HCT116 (cell line): ENCODE data around the gene USP32. TPM values are rescaled to one million over a fixed set of nuclear protein-coding genes. Genes with fewer than 3 reads are reported as not detected.
"Not testable (repeated sequence)": the region's sequence is repeated elsewhere in the genome, so short reads cannot be mapped to it uniquely, and the experiment has no call there.

Source experiments
- ATAC-seq: fragments of 200-7000 bp; cut with Tn5 transposase; 2 replicates; pipeline ENCODE4 v1.9.1; 2020; ENCODE audit warnings: mild to moderate bottlenecking, moderate library complexity
- BruUV-seq: library from RNA; stranded (reverse); fragments of 400-500 nt; replicated peaks from 2 replicates; lab custom pipeline; 2021; lab: Mats Ljungman, UMichigan
- CTCF ChIA-PET: fragments of 300-600 bp; sonication (Branson Sonifier 250); formaldehyde crosslinking; loops from one replicate; lab custom pipeline; 2021; ENCODE audit warnings: antibody characterized with exemption; lab: Charles Lee
- POLR2A ChIA-PET: fragments of 300-600, 350-600 bp; sonication (Branson Sonifier 250); formaldehyde crosslinking; loops from one replicate; lab custom pipeline; 2021; ENCODE audit warnings: antibody characterized with exemption; lab: Charles Lee
- RAD21 ChIA-PET, 2 experiments: fragments of 300-600 bp; sonication (Branson Sonifier 250); formaldehyde crosslinking; loops; one replicate each; lab custom pipeline; 2023; ENCODE audit warnings: low total read pairs in 2 of 2; ENCODE audit not compliant: uncharacterized antibody in 2 of 2, unreplicated experiment in 2 of 2, low non-redundant PET in 1 of 2; lab: Charles Lee
- DNase-seq: peaks from one replicate; pipeline ENCODE4 v3.0.0-alpha.2; 2010; ENCODE audit warnings: low read depth, low spot score
- H2AFZ ChIP-seq: fragments of 200-600 bp; shearing (Covaris generic), sonication (generic); 2 replicates; pipeline ENCODE4 v1.6.1; 2017; ENCODE audit warnings: low read depth, mixed run types, mixed read lengths, antibody characterized with exemption, low read length; ENCODE audit not compliant: poor library complexity, severe bottlenecking
- H3K27ac ChIP-seq: 2 replicates; pipeline ENCODE4 v1.5.1; 2012; ENCODE audit warnings: low read depth, low read length
- H3K27me3 ChIP-seq: fragments of 200-600 bp; sonication (generic); 2 replicates; pipeline ENCODE4 v1.6.1; 2016; ENCODE audit warnings: mixed run types, low read length, mixed read lengths; ENCODE audit not compliant: insufficient read depth
- H3K36me3 ChIP-seq, 2 experiments: fragments of 200-500 bp in 1 of 2; fragments of 200-600 bp in 1 of 2; sonication (Bioruptor generic) in 1 of 2; sonication (generic) in 1 of 2; 2 replicates each; pipeline versions ENCODE4 v1.5.1 to v1.6.1; 2014 to 2016; ENCODE audit warnings: low read length in 2 of 2, inconsistent platforms in 1 of 2, mixed read lengths in 1 of 2, mixed run types in 1 of 2; ENCODE audit not compliant: insufficient read depth in 2 of 2, control insufficient read depth in 1 of 2
- H3K4me1 ChIP-seq, 2 experiments: fragments of 200-600 bp in 1 of 2; sonication (generic) in 1 of 2; 2 replicates each; pipeline versions ENCODE4 v1.5.1 to v1.6.1; 2012 to 2017; ENCODE audit warnings: low read length in 2 of 2, inconsistent platforms in 1 of 2, mild to moderate bottlenecking in 1 of 2, mixed read lengths in 1 of 2, mixed run types in 1 of 2, moderate library complexity in 1 of 2; ENCODE audit not compliant: insufficient read depth in 2 of 2, control insufficient read depth in 1 of 2
- H3K4me2 ChIP-seq: fragments of 200-600 bp; sonication (generic); 2 replicates; pipeline ENCODE4 v1.6.1; 2017; ENCODE audit warnings: mixed run types, low read length, mixed read lengths
- H3K4me3 ChIP-seq, 2 experiments: fragments of 200-600 bp in 1 of 2; sonication (generic) in 1 of 2; replicated peaks in 1 of 2; 2 replicates each; pipeline ENCODE4 v1.5.1; 2011 to 2016; ENCODE audit warnings: low read length in 2 of 2, control low read depth in 1 of 2, low read depth in 1 of 2, mild to moderate bottlenecking in 1 of 2, mixed read lengths in 1 of 2, mixed run types in 1 of 2
- H3K79me2 ChIP-seq: fragments of 200-600 bp; sonication (generic); 2 replicates; pipeline ENCODE4 v1.6.1; 2017; ENCODE audit warnings: mild to moderate bottlenecking, mixed run types, low read length, moderate library complexity, mixed read lengths; ENCODE audit not compliant: insufficient read depth
- H3K9ac ChIP-seq: fragments of 200-600 bp; sonication (generic); 2 replicates; pipeline ENCODE4 v1.6.1; 2016; ENCODE audit warnings: low read length, mixed read lengths
- H3K9me2 ChIP-seq: fragments of 200-600 bp; sonication (generic), shearing (Covaris generic); 2 replicates; pipeline ENCODE4 v1.6.1; 2017; ENCODE audit warnings: mixed run types, mild to moderate bottlenecking, moderate library complexity; ENCODE audit not compliant: insufficient read depth
- H3K9me3 ChIP-seq, 2 experiments: fragments of 200-500 bp in 1 of 2; fragments of 200-600 bp in 1 of 2; sonication (Bioruptor generic) in 1 of 2; sonication (generic) in 1 of 2; 2 replicates each; pipeline ENCODE4 v1.6.1; 2014 to 2017; ENCODE audit warnings: low read length in 2 of 2, mixed read lengths in 2 of 2, inconsistent platforms in 1 of 2, low read depth in 1 of 2, mild to moderate bottlenecking in 1 of 2, mixed run types in 1 of 2, moderate library complexity in 1 of 2; ENCODE audit not compliant: control insufficient read depth in 1 of 2, insufficient read depth in 1 of 2
- H4K20me1 ChIP-seq: fragments of 200-600 bp; sonication (generic), shearing (Covaris generic); 2 replicates; pipeline ENCODE4 v1.6.1; 2017; ENCODE audit warnings: mixed run types, mild to moderate bottlenecking, moderate library complexity; ENCODE audit not compliant: insufficient read depth
- CTCF ChIP-seq, 3 experiments: fragments of 200-600 bp in 1 of 3; sonication (generic) in 1 of 3; IDR thresholded peaks in 2 of 3; conservative IDR thresholded peaks in 1 of 3; 2 replicates each; pipeline ENCODE4 v1.5.1; 2012 to 2017; ENCODE audit warnings: low read depth in 2 of 3, low read length in 2 of 3, antibody characterized with exemption in 1 of 3, borderline replicate concordance in 1 of 3, control low read depth in 1 of 3, mild to moderate bottlenecking in 1 of 3, mixed read lengths in 1 of 3, mixed run types in 1 of 3, moderate library complexity in 1 of 3; ENCODE audit not compliant: insufficient read depth in 1 of 3
- ELF1 ChIP-seq: IDR thresholded peaks from 2 replicates; pipeline ENCODE4 v1.6.1; 2012; ENCODE audit warnings: low read depth, borderline replicate concordance
- FOSL1 ChIP-seq: IDR thresholded peaks from 2 replicates; pipeline ENCODE4 v1.6.1; 2012; ENCODE audit warnings: low read depth
- RAD21 ChIP-seq: IDR thresholded peaks from 2 replicates; pipeline ENCODE4 v1.6.1; 2012; ENCODE audit warnings: low read depth, mild to moderate bottlenecking
- SP1 ChIP-seq: IDR thresholded peaks from 2 replicates; pipeline ENCODE4 v1.6.1; 2012; ENCODE audit warnings: low read depth
- intact Hi-C: fragments of 100-400 bp; cut with micrococcal nuclease; formaldehyde crosslinking; loops from 2 replicates; pipeline ENCODE4 v1.10.0; 2022
- total RNA-seq: library from RNA; stranded (reverse); gene quantifications from one replicate; pipeline ENCODE4 v1.2.1, GENCODE V29; 2021; ENCODE audit not compliant: unreplicated experiment

The USP32 gene
- total RNA-seq, 1 experiment from 2014 or later, result 67.0 TPM

GRCh38 chr17:60335289-60335688 lies 56.6 kb downstream of the USP32 start:
- H2AFZ ChIP-seq, result no peak overlapping the region
- ChIA-PET RAD21 (no interaction called here), CTCF (no interaction called here), POLR2A (no interaction called here)
- no peak for ATAC-seq
- H3K27me3 ChIP-seq, result no peaks in the 10 kb centered on the region
- no peaks in the 10 kb centered on the region for H3K9me2 ChIP-seq
- no peak for DNase-seq
- no peak for TF ChIP-seq ELF1
- no peak for TF ChIP-seq RAD21
- H3K4me3 ChIP-seq, result no peak overlapping the region
- no peak overlapping the region for H3K4me2 ChIP-seq
- no peaks in the 10 kb centered on the region for H3K4me1 ChIP-seq
- peaks cover 18% of the 10 kb centered on the region; the same call in 1 of the 2 replicates for H3K79me2 ChIP-seq
- no peaks in the 10 kb centered on the region for H3K36me3 ChIP-seq
- H4K20me1 ChIP-seq, result no peaks in the 10 kb centered on the region
- no peak overlapping the region for H3K27ac ChIP-seq
- no peaks in the 10 kb centered on the region for H3K9me3 ChIP-seq
- BruUV-seq, result no TSS peak
- H3K9ac ChIP-seq, result no peak overlapping the region
- intact Hi-C loops, result no loop called here

- Histone ChIP-seq H2AFZ (no peak overlapping the region), H3K27ac (no peak overlapping the region), H3K27me3 (no peaks in the 10 kb centered on the region), H3K4me2 (no peak overlapping the region), H4K20me1 (no peaks in the 10 kb centered on the region), H3K9me3 (no peaks in the 10 kb centered on the region), H3K9ac (no peak overlapping the region), H3K4me3 (no peak overlapping the region), H3K4me1 (no peaks in the 10 kb centered on the region), H3K9me2 (no peaks in the 10 kb centered on the region), H3K36me3 (no peaks in the 10 kb centered on the region), H3K79me2 (peaks cover 21% of the 10 kb centered on the region; the same call in 1 of the 2 replicates)
- no TSS peak for BruUV-seq
- intact Hi-C loops, result no loop called here
- TF ChIP-seq CTCF (IDR thresholded peaks at IDR 0.05 in 2 of 3, conservative IDR thresholded peaks at IDR 0.05 in 1 of 3; ENCODE audit: borderline replicate concordance in 1 of 3, insufficient read depth in 1 of 3, low read depth in 2 of 3, low read length in 2 of 3) (no peak), FOSL1 (no peak), SP1 (no peak)
- CTCF ChIA-PET, result no interaction called here
- RAD21 ChIA-PET, result no interaction called here
- no peak for ATAC-seq
- POLR2A ChIA-PET, result no interaction called here
- no peak for DNase-seq
Measured at GRCh38 chr17:60333628-60334031, 58.3 kb downstream of the USP32 start.

GRCh38 chr17:60333072-60333471 lies 58.9 kb downstream of the USP32 start:
- H4K20me1 ChIP-seq, H3K4me3 ChIP-seq, CTCF ChIA-PET, intact Hi-C loops, H3K36me3 ChIP-seq, H2AFZ ChIP-seq, ATAC-seq, POLR2A ChIA-PET, H3K4me2 ChIP-seq, RAD21 ChIA-PET, H3K27ac ChIP-seq, H3K9me2 ChIP-seq, H3K4me1 ChIP-seq, DNase-seq, H3K27me3 ChIP-seq, H3K9me3 ChIP-seq, BruUV-seq, H3K9ac ChIP-seq: not testable (repeated sequence)
- peaks cover 21% of the 10 kb centered on the region; the same call in 1 of the 2 replicates for H3K79me2 ChIP-seq
